ENCODE data around the gene CNR2. TPM values are rescaled to one million over a fixed set of nuclear protein-coding genes. Genes with fewer than 3 reads are reported as not detected.

The CNR2 gene
- total and polyA plus RNA-seq, 3 experiments from 2014 or later, result 0.18 to 5.3 (median 0.20) TPM

- DNase-seq, result no peak
- no peak overlapping the region for H3K4me3 Mint-ChIP-seq
- no peaks in the 10 kb centered on the region for H3K27me3 ChIP-seq (ENCODE audit: insufficient read depth, low read length, poor library complexity, severe bottlenecking)
- no peak overlapping the region for H3K27ac ChIP-seq (ENCODE audit: low read depth, low read length)
- ChIA-PET CTCF (no interaction called here), POLR2A (interaction anchor here (0.6 kb wide), 1 partner anchor 23 kb away, joined by 9 read pairs; no protein-coding TSS in a partner anchor)
- no peaks in the 10 kb centered on the region for H3K9me3 Mint-ChIP-seq
- H3K36me3 Mint-ChIP-seq, result no peaks in the 10 kb centered on the region
- peaks cover 0 to 9% of the 10 kb centered on the region in 2 donors for H3K27me3 Mint-ChIP-seq
- H3K4me3 ChIP-seq (ENCODE audit: low read length), result no peak overlapping the region
- no peaks in the 10 kb centered on the region for H3K36me3 ChIP-seq (ENCODE audit: insufficient read depth, low read length)
- no peak overlapping the region for H3K27ac Mint-ChIP-seq
- no peaks in the 10 kb centered on the region for H3K9me3 ChIP-seq (ENCODE audit: low read length)
- peaks cover 12 to 17% (median 17%) of the 10 kb centered on the region in 3 donors for H3K4me1 Mint-ChIP-seq
- H3K4me1 ChIP-seq (ENCODE audit: insufficient read depth, low read length), result peaks cover 17% of the 10 kb centered on the region
Observed at GRCh38 chr1:23953020-23953419, 39.9 kb upstream of the CNR2 start.

GRCh38 chr1:23947366-23947765 lies 34.2 kb upstream of the CNR2 start:
- POLR2A ChIA-PET, result interaction anchor here (0.6 kb wide), 2 partner anchors 195 to 262 kb away, joined by 4 read pairs; no protein-coding TSS in a partner anchor
- Histone ChIP-seq H3K27me3 (ENCODE audit: insufficient read depth, low read length, poor library complexity, severe bottlenecking) (no peaks in the 10 kb centered on the region), H3K4me3 (ENCODE audit: low read length) (no peak overlapping the region), H3K36me3 (ENCODE audit: insufficient read depth, low read length) (no peaks in the 10 kb centered on the region), H3K27ac (ENCODE audit: low read depth, low read length) (no peak overlapping the region), H3K9me3 (ENCODE audit: low read length) (no peaks in the 10 kb centered on the region), H3K4me1 (ENCODE audit: insufficient read depth, low read length) (no peaks in the 10 kb centered on the region)
- no peak for DNase-seq
- Mint-ChIP-seq H3K9me3 (peaks cover 11 to 18% (median 12%) of the 10 kb centered on the region in 5 donors), H3K27ac (no peak overlapping the region), H3K4me1 (no peaks in the 10 kb centered on the region), H3K36me3 (peaks cover 0 to 7% (median 1%) of the 10 kb centered on the region in 3 donors), H3K4me3 (no peak overlapping the region), H3K27me3 (peaks cover 2 to 39% of the 10 kb centered on the region in 2 donors)
- CTCF ChIA-PET, result no interaction called here

- CTCF ChIA-PET, result no interaction called here
- DNase-seq, result no peak
Observed at GRCh38 chr1:23936481-23937176, 23.5 kb upstream of the CNR2 start.

GRCh38 chr1:23931491-23931880 lies 18.3 kb upstream of the CNR2 start:
- Mint-ChIP-seq H3K9me3 (no peaks in the 10 kb centered on the region), H3K4me3 (no peak overlapping the region), H3K4me1 (no peaks in the 10 kb centered on the region), H3K36me3 (peaks cover 0 to 2% (median 0%) of the 10 kb centered on the region in 3 donors), H3K27me3 (peaks cover 0 to 22% of the 10 kb centered on the region in 2 donors), H3K27ac (no peak overlapping the region)
- H3K36me3 ChIP-seq (ENCODE audit: insufficient read depth, low read length), result no peaks in the 10 kb centered on the region
- no peak for DNase-seq
- POLR2A ChIA-PET, result no interaction called here
- no peak overlapping the region for H3K4me3 ChIP-seq (ENCODE audit: low read length)
- H3K4me1 ChIP-seq (ENCODE audit: insufficient read depth, low read length), result no peaks in the 10 kb centered on the region
- H3K27ac ChIP-seq (ENCODE audit: low read depth, low read length), result no peak overlapping the region
- CTCF ChIA-PET, result no interaction called here
- no peaks in the 10 kb centered on the region for H3K27me3 ChIP-seq (ENCODE audit: insufficient read depth, low read length, poor library complexity, severe bottlenecking)
- H3K9me3 ChIP-seq (ENCODE audit: low read length), result no peaks in the 10 kb centered on the region

More at GRCh38 chr1:23936481-23937176, 23.5 kb upstream of the CNR2 start:
- Histone ChIP-seq H3K27me3 (ENCODE audit: insufficient read depth, low read length, poor library complexity, severe bottlenecking) (no peaks in the 10 kb centered on the region), H3K4me3 (ENCODE audit: low read length) (no peak overlapping the region), H3K9me3 (ENCODE audit: low read length) (no peaks in the 10 kb centered on the region), H3K36me3 (ENCODE audit: insufficient read depth, low read length) (no peaks in the 10 kb centered on the region), H3K4me1 (ENCODE audit: insufficient read depth, low read length) (no peaks in the 10 kb centered on the region), H3K27ac (ENCODE audit: low read depth, low read length) (no peak overlapping the region)
- Mint-ChIP-seq H3K4me1 (no peaks in the 10 kb centered on the region), H3K36me3 (no peaks in the 10 kb centered on the region), H3K27ac (no peak overlapping the region), H3K27me3 (peaks cover 2 to 9% of the 10 kb centered on the region in 2 donors), H3K9me3 (no peaks in the 10 kb centered on the region), H3K4me3 (no peak overlapping the region)
- POLR2A ChIA-PET, result no interaction called here

GRCh38 chr1:23930861-23931490 lies 17.8 kb upstream of the CNR2 start:
- no peak overlapping the region for H3K27ac ChIP-seq (ENCODE audit: low read depth, low read length)
- Mint-ChIP-seq H3K36me3 (peaks cover 0 to 2% (median 0%) of the 10 kb centered on the region in 3 donors), H3K27me3 (peaks cover 0 to 23% of the 10 kb centered on the region in 2 donors), H3K4me3 (no peak overlapping the region), H3K9me3 (no peaks in the 10 kb centered on the region), H3K4me1 (no peaks in the 10 kb centered on the region), H3K27ac (no peak overlapping the region)
- ChIA-PET POLR2A (no interaction called here), CTCF (no interaction called here)
- no peaks in the 10 kb centered on the region for H3K4me1 ChIP-seq (ENCODE audit: insufficient read depth, low read length)
- H3K27me3 ChIP-seq (ENCODE audit: insufficient read depth, low read length, poor library complexity, severe bottlenecking), result no peaks in the 10 kb centered on the region
- no peak for DNase-seq
- no peaks in the 10 kb centered on the region for H3K9me3 ChIP-seq (ENCODE audit: low read length)
- no peak overlapping the region for H3K4me3 ChIP-seq (ENCODE audit: low read length)
- no peaks in the 10 kb centered on the region for H3K36me3 ChIP-seq (ENCODE audit: insufficient read depth, low read length)

- Mint-ChIP-seq H3K4me1 (no peaks in the 10 kb centered on the region), H3K27me3 (peaks cover 0 to 23% of the 10 kb centered on the region in 2 donors), H3K4me3 (no peak overlapping the region), H3K27ac (no peak overlapping the region), H3K36me3 (peaks cover 0 to 2% (median 0%) of the 10 kb centered on the region in 3 donors), H3K9me3 (no peaks in the 10 kb centered on the region)
- no peak overlapping the region for H3K27ac ChIP-seq (ENCODE audit: low read depth, low read length)
- H3K4me1 ChIP-seq (ENCODE audit: insufficient read depth, low read length), result no peaks in the 10 kb centered on the region
- no peaks in the 10 kb centered on the region for H3K27me3 ChIP-seq (ENCODE audit: insufficient read depth, low read length, poor library complexity, severe bottlenecking)
- H3K36me3 ChIP-seq (ENCODE audit: insufficient read depth, low read length), result no peaks in the 10 kb centered on the region
- no peak overlapping the region for H3K4me3 ChIP-seq (ENCODE audit: low read length)
- POLR2A ChIA-PET, result no interaction called here
- CTCF ChIA-PET, result no interaction called here
- H3K9me3 ChIP-seq (ENCODE audit: low read length), result no peaks in the 10 kb centered on the region
- DNase-seq, result no peak
Observed at GRCh38 chr1:23930270-23930669, 17.1 kb upstream of the CNR2 start.

GRCh38 chr1:23928789-23929188 lies 15.6 kb upstream of the CNR2 start:
- ChIA-PET CTCF (interaction anchor here (0.7 to 1.1 kb wide), 2 partner anchors 118 to 989 kb away, joined by 3 read pairs; no protein-coding TSS in a partner anchor), POLR2A (no interaction called here)
- peaks cover 0 to 2% (median 0%) of the 10 kb centered on the region in 3 donors for H3K36me3 Mint-ChIP-seq
- Histone ChIP-seq H3K27ac (ENCODE audit: low read depth, low read length) (no peak overlapping the region), H3K4me1 (ENCODE audit: insufficient read depth, low read length) (no peaks in the 10 kb centered on the region), H3K36me3 (ENCODE audit: insufficient read depth, low read length) (no peaks in the 10 kb centered on the region), H3K4me3 (ENCODE audit: low read length) (no peak overlapping the region), H3K27me3 (ENCODE audit: insufficient read depth, low read length, poor library complexity, severe bottlenecking) (no peaks in the 10 kb centered on the region), H3K9me3 (ENCODE audit: low read length) (no peaks in the 10 kb centered on the region)
- H3K27me3 Mint-ChIP-seq, result peaks cover 0 to 23% of the 10 kb centered on the region in 2 donors
- no peak for DNase-seq
- H3K27ac Mint-ChIP-seq, result peak overlapping the region in 1 of 8 donors; percentile 81
- no peaks in the 10 kb centered on the region for H3K4me1 Mint-ChIP-seq
- no peak overlapping the region for H3K4me3 Mint-ChIP-seq
- no peaks in the 10 kb centered on the region for H3K9me3 Mint-ChIP-seq

- H3K4me1 Mint-ChIP-seq, result no peaks in the 10 kb centered on the region
- CTCF ChIA-PET, result no interaction called here
- POLR2A ChIA-PET, result no interaction called here
Observed at GRCh38 chr1:23927097-23927496, 13.9 kb upstream of the CNR2 start.

More at GRCh38 chr1:23927097-23927496, 13.9 kb upstream of the CNR2 start:
- no peaks in the 10 kb centered on the region for H3K4me1 ChIP-seq (ENCODE audit: insufficient read depth, low read length)
- Mint-ChIP-seq H3K27ac (no peak overlapping the region), H3K36me3 (peaks cover 0 to 2% (median 0%) of the 10 kb centered on the region in 3 donors), H3K9me3 (no peaks in the 10 kb centered on the region), H3K27me3 (peaks cover 0 to 23% of the 10 kb centered on the region in 2 donors), H3K4me3 (no peak overlapping the region)
- H3K27me3 ChIP-seq (ENCODE audit: insufficient read depth, low read length, poor library complexity, severe bottlenecking), result no peaks in the 10 kb centered on the region
- no peak for DNase-seq
- H3K27ac ChIP-seq (ENCODE audit: low read depth, low read length), result no peak overlapping the region
- no peaks in the 10 kb centered on the region for H3K36me3 ChIP-seq (ENCODE audit: insufficient read depth, low read length)
- H3K4me3 ChIP-seq (ENCODE audit: low read length), result no peak overlapping the region
- no peaks in the 10 kb centered on the region for H3K9me3 ChIP-seq (ENCODE audit: low read length)

Measured in CD8-positive, alpha-beta memory T cell (primary cell).